Right ventricle myocardium inferior (tissue), 1 donor: ENCODE results near the gene PI4KA. TPM values are rescaled to one million over a fixed set of nuclear protein-coding genes. Genes with fewer than 3 reads are reported as not detected.

ENCODE experiments used
- total RNA-seq: library from RNA; stranded (reverse); fragmentation: NEBNext Ultra II Directional; extraction: Animal tissue kit (Norgen Biotek cat#: 25700); gene quantifications from one replicate; pipeline ENCODE4 v1.2.1, GENCODE V29; 2021
- donor health status: DM: no; HTN: yes; CAD: no; lungs with severe emphysema.

PI4KA gene
- total RNA-seq, 1 donor from 2014 or later = 46.0 TPM

Other genes with a start within 250 kb of the PI4KA start
- gene SERPIND1, start 84.7 kb downstream of the PI4KA start, total RNA-seq = not detected
- gene SNAP29, start 196 bp upstream of the PI4KA start, total RNA-seq = 22.8 TPM
- 52.6 TPM for gene CRKL, start 58.6 kb upstream of the PI4KA start, total RNA-seq
- 0.65 TPM for gene AIFM3, start 108.4 kb upstream of the PI4KA start, total RNA-seq
- 24.3 TPM for gene LZTR1, start 123.5 kb upstream of the PI4KA start, total RNA-seq
- gene THAP7, start 143.3 kb upstream of the PI4KA start, total RNA-seq = 17.0 TPM
- gene P2RX6, start 156.4 kb upstream of the PI4KA start, total RNA-seq = 2.8 TPM
- 0.51 TPM for gene SLC7A4, start 173.8 kb upstream of the PI4KA start, total RNA-seq
- not detected for gene LRRC74B, start 187.1 kb upstream of the PI4KA start, total RNA-seq